Measurements from ENCODE around the gene BMPR1B. TPM values are rescaled to one million over a fixed set of nuclear protein-coding genes. Genes with fewer than 3 reads are reported as not detected.

The BMPR1B gene
- total RNA-seq, 2 donors from 2014 or later, result 0.10 to 0.24 TPM

GRCh38 chr4:95156452-95156765, 398.7 kb downstream of the BMPR1B start:
- Histone ChIP-seq H3K36me3 (no peaks in the 10 kb centered on the region), H3K4me1 (no peaks in the 10 kb centered on the region), H3K27ac (no peak overlapping the region), H3K9ac (ENCODE audit: low read depth in 2 of 2, low read length in 2 of 2) (no peak overlapping the region), H3K4me3 (no peak overlapping the region), H3K27me3 (no peaks in the 10 kb centered on the region), H3K9me3 (no peaks in the 10 kb centered on the region)
- DNase-seq, result no peak
- intact Hi-C loops (cut with DNase I), result no loop called here
- TF ChIP-seq, protein P1, sequence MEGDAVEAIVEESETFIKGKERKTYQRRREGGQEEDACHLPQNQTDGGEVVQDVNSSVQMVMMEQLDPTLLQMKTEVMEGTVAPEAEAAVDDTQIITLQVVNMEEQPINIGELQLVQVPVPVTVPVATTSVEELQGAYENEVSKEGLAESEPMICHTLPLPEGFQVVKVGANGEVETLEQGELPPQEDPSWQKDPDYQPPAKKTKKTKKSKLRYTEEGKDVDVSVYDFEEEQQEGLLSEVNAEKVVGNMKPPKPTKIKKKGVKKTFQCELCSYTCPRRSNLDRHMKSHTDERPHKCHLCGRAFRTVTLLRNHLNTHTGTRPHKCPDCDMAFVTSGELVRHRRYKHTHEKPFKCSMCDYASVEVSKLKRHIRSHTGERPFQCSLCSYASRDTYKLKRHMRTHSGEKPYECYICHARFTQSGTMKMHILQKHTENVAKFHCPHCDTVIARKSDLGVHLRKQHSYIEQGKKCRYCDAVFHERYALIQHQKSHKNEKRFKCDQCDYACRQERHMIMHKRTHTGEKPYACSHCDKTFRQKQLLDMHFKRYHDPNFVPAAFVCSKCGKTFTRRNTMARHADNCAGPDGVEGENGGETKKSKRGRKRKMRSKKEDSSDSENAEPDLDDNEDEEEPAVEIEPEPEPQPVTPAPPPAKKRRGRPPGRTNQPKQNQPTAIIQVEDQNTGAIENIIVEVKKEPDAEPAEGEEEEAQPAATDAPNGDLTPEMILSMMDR (IDR thresholded peaks at IDR 0.05), result no peak

DNA sequence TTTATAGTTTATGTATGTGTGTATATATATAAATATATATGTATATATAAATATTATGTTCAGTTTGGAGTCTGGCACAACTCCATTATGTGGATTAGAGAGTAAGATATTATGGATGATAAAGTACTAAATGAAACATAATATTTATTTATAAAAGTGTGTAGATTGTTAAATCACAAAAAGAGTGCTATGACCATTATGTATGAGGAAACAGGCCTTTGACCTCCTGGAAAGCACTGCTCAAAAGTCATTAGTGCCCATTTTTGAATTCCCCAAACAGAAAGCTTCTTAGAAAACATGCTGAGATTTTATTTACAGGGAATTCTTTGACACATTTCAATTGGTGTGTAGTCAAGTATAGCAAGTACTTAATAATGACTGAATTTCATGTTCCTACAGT, 399.8 kb downstream of the BMPR1B start:
- H3K27me3 ChIP-seq, result no peaks in the 10 kb centered on the region
- no peaks in the 10 kb centered on the region for H3K4me1 ChIP-seq
- intact Hi-C loops (cut with DNase I), result no loop called here
- H3K27ac ChIP-seq, result no peak overlapping the region
- no peaks in the 10 kb centered on the region for H3K9me3 ChIP-seq
- H3K36me3 ChIP-seq, result no peaks in the 10 kb centered on the region
- DNase-seq, result no peak
- TF ChIP-seq, protein P1 (IDR thresholded peaks at IDR 0.05), result no peak
- H3K9ac ChIP-seq (ENCODE audit: low read depth in 2 of 2, low read length in 2 of 2), result no peak overlapping the region
- H3K4me3 ChIP-seq, result no peak overlapping the region

DNA sequence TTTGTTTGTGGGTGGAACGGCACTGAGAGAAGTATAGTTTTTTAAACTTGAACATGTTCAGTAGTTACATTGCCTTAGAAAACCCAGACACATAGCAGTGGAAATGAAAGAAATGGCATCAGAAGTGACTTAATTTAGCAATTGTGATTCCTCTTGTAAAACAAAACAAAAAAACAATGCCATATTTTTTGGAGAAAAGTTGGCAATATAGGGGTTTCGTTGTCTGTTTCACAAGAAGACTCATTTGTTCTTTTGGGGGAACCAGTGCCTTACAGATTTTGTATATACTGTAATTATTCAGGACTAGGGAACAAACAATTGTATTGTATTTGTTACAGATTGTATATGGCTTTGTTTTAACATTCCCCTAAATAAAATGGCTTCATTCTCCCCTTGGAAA, 400.3 kb downstream of the BMPR1B start:
- H3K36me3 ChIP-seq, result no peaks in the 10 kb centered on the region
- TF ChIP-seq, protein P1 (IDR thresholded peaks at IDR 0.05), result no peak
- H3K9ac ChIP-seq (ENCODE audit: low read depth in 2 of 2, low read length in 2 of 2), result no peak overlapping the region
- no peak overlapping the region for H3K27ac ChIP-seq
- H3K27me3 ChIP-seq, result no peaks in the 10 kb centered on the region
- H3K4me3 ChIP-seq, result no peak overlapping the region
- no peaks in the 10 kb centered on the region for H3K9me3 ChIP-seq
- DNase-seq, result no peak
- intact Hi-C loops (cut with DNase I), result no loop called here
- H3K4me1 ChIP-seq, result no peaks in the 10 kb centered on the region

DNA sequence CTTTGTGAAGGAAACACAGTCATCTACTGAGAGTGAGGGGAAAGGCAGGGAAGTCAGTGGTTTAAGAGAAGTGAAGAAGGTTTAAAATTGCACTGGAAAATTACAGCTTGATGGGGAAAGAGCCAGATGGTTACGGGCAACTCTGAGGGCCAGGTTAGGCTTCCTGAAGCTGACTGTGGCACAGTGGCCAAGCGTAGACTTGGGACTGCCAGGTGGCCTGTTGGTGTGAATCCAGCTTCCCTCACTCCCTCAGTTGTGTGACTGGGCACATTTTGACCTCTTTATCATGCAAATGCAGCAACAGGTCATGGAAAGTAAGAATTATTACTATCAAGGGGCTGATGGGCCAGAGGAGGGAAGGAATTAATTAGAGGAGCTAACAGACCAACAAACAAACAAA, 400.9 kb downstream of the BMPR1B start:
- intact Hi-C loops (cut with DNase I), result no loop called here
- no peaks in the 10 kb centered on the region for H3K4me1 ChIP-seq
- TF ChIP-seq, protein P1 (IDR thresholded peaks at IDR 0.05), result no peak
- H3K27me3 ChIP-seq, result no peaks in the 10 kb centered on the region
- no peak for DNase-seq
- H3K4me3 ChIP-seq, result no peak overlapping the region
- no peak overlapping the region for H3K9ac ChIP-seq (ENCODE audit: low read depth in 2 of 2, low read length in 2 of 2)
- H3K27ac ChIP-seq, result no peak overlapping the region
- H3K9me3 ChIP-seq, result no peaks in the 10 kb centered on the region
- H3K36me3 ChIP-seq, result no peaks in the 10 kb centered on the region

DNA sequence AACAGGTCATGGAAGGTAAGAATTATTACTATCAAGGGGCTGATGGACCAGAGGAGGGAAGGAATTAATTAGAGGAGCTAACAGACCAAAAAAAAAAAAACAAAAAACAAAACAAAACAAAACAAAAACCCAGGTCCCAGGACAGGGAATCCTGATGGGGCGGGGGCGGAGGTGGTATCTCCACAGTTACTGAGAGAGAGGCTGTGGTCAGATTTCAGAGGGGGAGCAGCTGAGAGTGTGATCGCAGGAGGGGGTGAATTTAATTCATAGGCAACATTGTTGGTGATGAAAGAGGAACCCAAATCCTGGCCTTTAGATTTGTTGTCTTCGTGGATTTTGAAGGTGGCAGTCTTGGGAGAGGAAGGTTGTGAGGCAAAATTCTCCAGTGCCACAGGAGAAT, 401.6 kb downstream of the BMPR1B start:
- Histone ChIP-seq H3K27ac (no peak overlapping the region), H3K4me1 (no peaks in the 10 kb centered on the region), H3K36me3 (no peaks in the 10 kb centered on the region), H3K9ac (ENCODE audit: low read depth in 2 of 2, low read length in 2 of 2) (no peak overlapping the region), H3K9me3 (no peaks in the 10 kb centered on the region), H3K4me3 (no peak overlapping the region), H3K27me3 (no peaks in the 10 kb centered on the region)
- DNase-seq, result no peak
- TF ChIP-seq, protein P1 (IDR thresholded peaks at IDR 0.05), result no peak
- intact Hi-C loops (cut with DNase I), result no loop called here
